H1 (cell line): ENCODE measurements around the gene RNF157. TPM values are rescaled to one million over a fixed set of nuclear protein-coding genes. Genes with fewer than 3 reads are reported as not detected.

Experiments
- CTCF ChIA-PET: fragments of 300-600 bp; sonication (Branson Sonifier 250); formaldehyde crosslinking; loops from one replicate; lab custom pipeline; 2021; ENCODE audit not compliant: partially characterized antibody; lab: Charles Lee
- POLR2A ChIA-PET: fragments of 300-600 bp; sonication (Branson Sonifier 250); formaldehyde crosslinking; loops from one replicate; lab custom pipeline; 2021; ENCODE audit warnings: inconsistent platforms; ENCODE audit not compliant: partially characterized antibody; lab: Charles Lee
- DNase-seq, 2 experiments: peaks; one replicate each; pipeline versions ENCODE4 v3.0.0 to v3.0.0-alpha.2; 2010 to 2022; ENCODE audit warnings: low spot score in 2 of 2, low read depth in 1 of 2, mixed read lengths in 1 of 2
- FAIRE-seq: peaks from 2 replicates; lab custom pipeline; 2011; peaks lifted over from hg19 to GRCh38; lab: Jason Lieb, UNC
- H2AFZ ChIP-seq: 2 replicates; pipeline ENCODE4 v1.8.1; 2012; ENCODE audit warnings: low read length, inconsistent platforms
- H2AK5ac ChIP-seq: 2 replicates; pipeline ENCODE4 v1.6.1; 2013; ENCODE audit warnings: low read depth, low read length
- H2BK120ac ChIP-seq: replicated peaks from 2 replicates; pipeline ENCODE3; 2013; ENCODE audit warnings: low read depth, low read length, inconsistent platforms
- H2BK12ac ChIP-seq: 2 replicates; pipeline ENCODE4 v1.6.1; 2013; ENCODE audit warnings: low read depth, low read length
- H2BK15ac ChIP-seq: 2 replicates; pipeline ENCODE4 v1.6.1; 2013; ENCODE audit warnings: low read length
- H2BK20ac ChIP-seq: 2 replicates; pipeline ENCODE4 v1.6.1; 2013; ENCODE audit warnings: low read length
- H2BK5ac ChIP-seq: 2 replicates; pipeline ENCODE4 v1.6.1; 2013; ENCODE audit warnings: low read depth, low read length
- H3K14ac ChIP-seq: 2 replicates; pipeline ENCODE4 v1.6.1; 2013; ENCODE audit warnings: inconsistent platforms; ENCODE audit not compliant: insufficient read length
- H3K18ac ChIP-seq: 2 replicates; pipeline ENCODE4 v1.6.1; 2013; ENCODE audit warnings: low read length; ENCODE audit errors: extremely low read depth
- H3K23ac ChIP-seq: 2 replicates; pipeline ENCODE4 v1.6.1; 2013; ENCODE audit warnings: inconsistent platforms; ENCODE audit not compliant: insufficient read length
- H3K23me2 ChIP-seq: 2 replicates; pipeline ENCODE4 v1.6.1; 2013; ENCODE audit warnings: low read depth, low read length
- H3K27ac ChIP-seq: 2 replicates; pipeline ENCODE4 v1.6.1; 2011; ENCODE audit warnings: low read depth, low read length, inconsistent platforms
- H3K27me3 ChIP-seq, 4 experiments: replicated peaks in 1 of 4; 1 replicate in 1 of 4; 2 replicates in 3 of 4; pipeline versions ENCODE4 v1.6.1 to v1.8.1; 2011 to 2013; ENCODE audit warnings: low read length in 3 of 4, mild to moderate bottlenecking in 3 of 4, inconsistent platforms in 2 of 4, mixed read lengths in 2 of 4, moderate library complexity in 1 of 4; ENCODE audit not compliant: control insufficient read depth in 3 of 4, insufficient read depth in 3 of 4; ENCODE audit errors: extremely low read depth in 1 of 4
- H3K36me3 ChIP-seq, 4 experiments: 2 replicates each; pipeline versions ENCODE4 v1.6.1 to v1.8.1; 2011 to 2013; ENCODE audit warnings: mild to moderate bottlenecking in 4 of 4, low read length in 3 of 4, moderate library complexity in 2 of 4, control low read depth in 1 of 4, inconsistent platforms in 1 of 4; ENCODE audit not compliant: insufficient read depth in 4 of 4, control insufficient read depth in 2 of 4
- H3K4ac ChIP-seq: replicated peaks from 2 replicates; pipeline ENCODE3; 2013; ENCODE audit warnings: low read length, low read depth, mixed read lengths, inconsistent platforms; ENCODE audit not compliant: insufficient read length
- H3K4me1 ChIP-seq, 4 experiments: replicated peaks in 1 of 4; 1 replicate in 1 of 4; 2 replicates in 3 of 4; pipeline versions ENCODE4 v1.6.1 to v1.8.1; 2011 to 2013; ENCODE audit warnings: low read length in 3 of 4, inconsistent platforms in 2 of 4, mixed read lengths in 1 of 4; ENCODE audit not compliant: insufficient read depth in 4 of 4, control insufficient read depth in 3 of 4
- H3K4me2 ChIP-seq, 2 experiments: 2 replicates each; pipeline versions ENCODE4 v1.6.1 to v1.8.1; 2011 to 2013; ENCODE audit warnings: low read depth in 2 of 2, low read length in 2 of 2, control low read depth in 1 of 2, inconsistent platforms in 1 of 2, mild to moderate bottlenecking in 1 of 2; ENCODE audit not compliant: insufficient read depth in 1 of 2
- H3K4me3 ChIP-seq, 4 experiments: fragments of 200-600, 300-600 bp in 1 of 4; sonication (generic), shearing (Covaris generic), sonication (Bioruptor Twin) in 1 of 4; 2 replicates each; pipeline versions ENCODE4 v1.5.1 to v1.8.1; 2011 to 2016; ENCODE audit warnings: low read length in 4 of 4, low read depth in 3 of 4, control low read depth in 2 of 4, inconsistent platforms in 2 of 4, mild to moderate bottlenecking in 2 of 4, mixed read lengths in 1 of 4, moderate library complexity in 1 of 4; ENCODE audit not compliant: insufficient read depth in 2 of 4; ENCODE audit errors: extremely low read depth in 1 of 4
- H3K56ac ChIP-seq: replicated peaks from 2 replicates; pipeline ENCODE3; 2013; ENCODE audit warnings: low read depth, mild to moderate bottlenecking, mixed read lengths, low read length, inconsistent platforms; ENCODE audit not compliant: insufficient read length
- H3K79me1 ChIP-seq: 2 replicates; pipeline ENCODE4 v1.6.1; 2013; ENCODE audit warnings: low read depth, low read length, control low read depth
- H3K79me2 ChIP-seq, 2 experiments: 2 replicates each; pipeline versions ENCODE4 v1.6.1 to v1.8.1; 2012 to 2013; ENCODE audit warnings: low read length in 2 of 2, mild to moderate bottlenecking in 2 of 2, inconsistent platforms in 1 of 2; ENCODE audit not compliant: insufficient read depth in 2 of 2, control insufficient read depth in 1 of 2
- H3K9ac ChIP-seq, 4 experiments: replicated peaks in 1 of 4; 1 replicate in 1 of 4; 2 replicates in 3 of 4; pipeline versions ENCODE4 v1.6.1 to v1.8.1; 2011 to 2013; ENCODE audit warnings: low read depth in 3 of 4, low read length in 3 of 4, control low read depth in 2 of 4, mild to moderate bottlenecking in 2 of 4, moderate library complexity in 2 of 4, inconsistent platforms in 1 of 4; ENCODE audit errors: extremely low read depth in 1 of 4
- H3K9me3 ChIP-seq, 2 experiments: 2 replicates each; pipeline versions ENCODE4 v1.6.1 to v1.8.1; 2012 to 2013; ENCODE audit warnings: mild to moderate bottlenecking in 2 of 2, moderate library complexity in 2 of 2, control low read depth in 1 of 2, inconsistent platforms in 1 of 2, low read depth in 1 of 2, low read length in 1 of 2, mixed read lengths in 1 of 2; ENCODE audit not compliant: insufficient read depth in 2 of 2
- H4K20me1 ChIP-seq, 2 experiments: replicated peaks in 1 of 2; 2 replicates each; pipeline versions ENCODE3 to v1.8.1; 2011 to 2013; ENCODE audit warnings: inconsistent platforms in 2 of 2, low read length in 2 of 2, mild to moderate bottlenecking in 1 of 2; ENCODE audit not compliant: insufficient read depth in 2 of 2, control insufficient read depth in 1 of 2
- H4K5ac ChIP-seq: 2 replicates; pipeline ENCODE4 v1.6.1; 2013; ENCODE audit warnings: low read length, low read depth, mixed read lengths, inconsistent platforms; ENCODE audit not compliant: insufficient read length
- H4K8ac ChIP-seq: 2 replicates; pipeline ENCODE4 v1.8.0; 2013; ENCODE audit warnings: mild to moderate bottlenecking, moderate library complexity, low read length, inconsistent platforms; ENCODE audit not compliant: insufficient read depth; ENCODE audit errors: extremely low read depth
- H4K91ac ChIP-seq: replicated peaks from 2 replicates; pipeline ENCODE3; 2013; ENCODE audit warnings: low read length, mixed read lengths, inconsistent platforms; ENCODE audit not compliant: insufficient read length
- EGR1 ChIP-seq: IDR thresholded peaks from 2 replicates; pipeline ENCODE4 v1.6.1; 2011; ENCODE audit warnings: low read depth, low read length, borderline replicate concordance
- GABPA ChIP-seq: IDR thresholded peaks from 2 replicates; pipeline ENCODE4 v1.6.1; 2011; ENCODE audit warnings: mild to moderate bottlenecking, low read length, moderate library complexity, borderline replicate concordance; ENCODE audit not compliant: insufficient read depth
- KDM5A ChIP-seq: fragments of 200-600 bp; IDR thresholded peaks from 2 replicates; pipeline ENCODE4 v1.7.1; 2012; ENCODE audit warnings: mild to moderate bottlenecking, low read length, inconsistent platforms, mixed read lengths
- NANOG ChIP-seq: IDR thresholded peaks from 2 replicates; pipeline ENCODE4 v1.6.1; 2011; ENCODE audit warnings: low read length, low read depth, mild to moderate bottlenecking, inconsistent platforms; ENCODE audit not compliant: insufficient read depth, poor library complexity, severe bottlenecking
- NRF1 ChIP-seq: IDR thresholded peaks from 2 replicates; pipeline ENCODE4 v1.6.1; 2011; ENCODE audit warnings: mild to moderate bottlenecking, low read depth, low read length, improper control_type of control experiment
- POLR2A ChIP-seq, 2 experiments: IDR thresholded peaks; 1 replicate in 1 of 2; 2 replicates in 1 of 2; pipeline ENCODE4 v1.6.1; 2011; ENCODE audit warnings: low read depth in 2 of 2, low read length in 2 of 2, mild to moderate bottlenecking in 2 of 2; ENCODE audit errors: control extremely low read depth in 1 of 2
- SIRT6 ChIP-seq: IDR thresholded peaks from one replicate; pipeline ENCODE4 v1.7.1; 2012; ENCODE audit warnings: low read length, inconsistent platforms
- TAF1 ChIP-seq: IDR thresholded peaks from 2 replicates; pipeline ENCODE4 v1.6.1; 2011; ENCODE audit warnings: mild to moderate bottlenecking, low read depth, low read length
- WGBS, 2 experiments: shearing (Covaris generic) in 1 of 2; methylation state at CpG; one replicate each; pipeline versions ENCODE4 v1.1.6 to v1.1.7; 2013 to 2015; ENCODE audit warnings: low lambda C conversion rate in 2 of 2, mixed read lengths in 2 of 2, inconsistent platforms in 1 of 2, low coverage in 1 of 2, missing lambda C conversion rate in 1 of 2; ENCODE audit not compliant: insufficient replicate concordance in 2 of 2, insufficient coverage in 1 of 2, insufficient read length in 1 of 2; ENCODE audit errors: extremely low coverage in 1 of 2, missing lambda C conversion rate in 1 of 2; 5-methylcytosine and 5-hydroxymethylcytosine counted together
- polyA plus RNA-seq, 7 experiments: library from polyadenylated mRNA; depleted of rRNA in 3 of 7; stranded (reverse) in 5 of 7; unstranded in 2 of 7; fragments of >200 nt in 5 of 7; fragments of 200-250 nt in 2 of 7; gene quantifications; 1 replicate in 5 of 7; 2 replicates in 1 of 7; 4 replicates in 1 of 7; pipeline versions ENCODE4 v1.2.1 to v1.2.3, GENCODE V29; 2011 to 2013; ENCODE audit warnings: missing spikeins in 2 of 7, mixed read lengths in 2 of 7
- total RNA-seq: library from RNA; stranded (reverse); fragmentation: NEBNext Ultra II Directional; extraction: Animal tissue kit (Norgen Biotek cat#: 25700); gene quantifications from 2 replicates; pipeline ENCODE4 v1.2.1, GENCODE V29; 2021
- TF ChIP-seq, protein P1 (sequence below): IDR thresholded peaks from 2 replicates; pipeline ENCODE4 v1.6.1; 2011; ENCODE audit warnings: low read length, improper control_type of control experiment

RNF157 gene
- total and polyA plus RNA-seq, 2 of the 8 experiments (the other 6 are each of a cell fraction or from before 2014, with no cell fraction given) = 13.4 to 16.7 TPM

GRCh38 chr17:76260669-76261068, 20.4 kb upstream of the RNF157 start:
- no peak overlapping the region for H2BK120ac ChIP-seq
- H4K20me1 ChIP-seq = no peaks in the 10 kb centered on the region
- no peaks in the 10 kb centered on the region; a peak in 1 of 4 replicates for H3K9me3 ChIP-seq
- no peak for TF ChIP-seq TAF1
- TF ChIP-seq GABPA = no peak
- no peak for TF ChIP-seq SIRT6
- no peak for TF ChIP-seq KDM5A
- no peak for TF ChIP-seq NRF1
- TF ChIP-seq NANOG = no peak
- TF ChIP-seq POLR2A (IDR thresholded peaks at IDR 0.05; ENCODE audit: control extremely low read depth in 1 of 2, low read depth in 2 of 2, low read length in 2 of 2) = no peak
- TF ChIP-seq EGR1 = no peak
- TF ChIP-seq, protein P1, sequence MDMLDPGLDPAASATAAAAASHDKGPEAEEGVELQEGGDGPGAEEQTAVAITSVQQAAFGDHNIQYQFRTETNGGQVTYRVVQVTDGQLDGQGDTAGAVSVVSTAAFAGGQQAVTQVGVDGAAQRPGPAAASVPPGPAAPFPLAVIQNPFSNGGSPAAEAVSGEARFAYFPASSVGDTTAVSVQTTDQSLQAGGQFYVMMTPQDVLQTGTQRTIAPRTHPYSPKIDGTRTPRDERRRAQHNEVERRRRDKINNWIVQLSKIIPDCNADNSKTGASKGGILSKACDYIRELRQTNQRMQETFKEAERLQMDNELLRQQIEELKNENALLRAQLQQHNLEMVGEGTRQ = no peak
- H3K27ac ChIP-seq = no peak overlapping the region
- H3K18ac ChIP-seq = no peak overlapping the region
- H4K8ac ChIP-seq = no peak overlapping the region
- H3K27me3 ChIP-seq = no peaks in the 10 kb centered on the region; a peak in 1 of 7 replicates
- DNase-seq (no peak), FAIRE-seq (no peak)
- no peak overlapping the region for H2BK5ac ChIP-seq
- H3K4me1 ChIP-seq = no peaks in the 10 kb centered on the region; a peak in 1 of 7 replicates
- H2BK20ac ChIP-seq = no peak overlapping the region
- no peak overlapping the region for H3K56ac ChIP-seq
- H2AFZ ChIP-seq = no peak overlapping the region; the same call in 1 of the 2 replicates
- H3K14ac ChIP-seq = no peak overlapping the region
- H4K91ac ChIP-seq = no peak overlapping the region
- H3K23ac ChIP-seq = no peak overlapping the region
- no peak overlapping the region for H2BK12ac ChIP-seq
- ChIA-PET CTCF (interaction anchor here (1.0 to 6.2 kb wide), 8 partner anchors 15 to 134 kb away, joined by 3 to 49 read pairs (median 5); no protein-coding TSS in a partner anchor), POLR2A (no interaction called here)
- H3K9ac ChIP-seq = no peak overlapping the region
- H4K5ac ChIP-seq = no peak overlapping the region
- H3K4me2 ChIP-seq = no peak overlapping the region
- WGBS, 2 experiments = 81% methylated on average over 5 of the region's 5 CpGs; no CpG with 5 or more reads in 1 of the 2 experiments
- no peaks in the 10 kb centered on the region for H3K36me3 ChIP-seq
- H2AK5ac ChIP-seq = no peak overlapping the region
- H2BK15ac ChIP-seq = no peak overlapping the region
- H3K79me2 ChIP-seq = no peaks in the 10 kb centered on the region
- no peak overlapping the region for H3K4me3 ChIP-seq
- H3K79me1 ChIP-seq = no peaks in the 10 kb centered on the region
- no peak overlapping the region for H3K4ac ChIP-seq
- H3K23me2 ChIP-seq = no peaks in the 10 kb centered on the region
